Aorta (tissue), 5 donors: ENCODE data around the gene ELMO1. TPM values are rescaled to one million over a fixed set of nuclear protein-coding genes. Genes with fewer than 3 reads are reported as not detected.

Experiments
- ATAC-seq: fragments of 200-7000 bp; cut with Tn5 transposase; one replicate; pipeline ENCODE4 v1.9.1; 2022; ENCODE audit warnings: moderate library complexity; ENCODE audit not compliant: low FRiP score
- DNase-seq, 2 donors: peaks; one replicate each; pipeline ENCODE4 v3.0.0-alpha.2; 2020
- H3K27ac ChIP-seq, 2 donors: one replicate each; pipeline ENCODE4 v1.5.1; 2013; ENCODE audit warnings: low read length in 2 of 2, mild to moderate bottlenecking in 2 of 2, moderate library complexity in 2 of 2, control low read depth in 1 of 2, inconsistent platforms in 1 of 2, low read depth in 1 of 2
- H3K27me3 ChIP-seq, 2 donors: one replicate each; pipeline ENCODE4 v1.6.1; 2013; ENCODE audit warnings: control low read depth in 1 of 2, low read length in 1 of 2, mild to moderate bottlenecking in 1 of 2, moderate library complexity in 1 of 2; ENCODE audit not compliant: insufficient read depth in 2 of 2, control insufficient read depth in 1 of 2
- H3K36me3 ChIP-seq, 2 donors: one replicate each; pipeline ENCODE4 v1.6.1; 2013; ENCODE audit warnings: control low read depth in 1 of 2, low read length in 1 of 2, mild to moderate bottlenecking in 1 of 2; ENCODE audit not compliant: insufficient read depth in 2 of 2, control insufficient read depth in 1 of 2
- H3K4me1 ChIP-seq, 2 donors: one replicate each; pipeline ENCODE4 v1.6.1; 2013; ENCODE audit warnings: low read length in 2 of 2, control low read depth in 1 of 2, mild to moderate bottlenecking in 1 of 2, moderate library complexity in 1 of 2; ENCODE audit not compliant: insufficient read depth in 2 of 2, control insufficient read depth in 1 of 2
- H3K4me3 ChIP-seq, 2 donors: one replicate each; pipeline ENCODE4 v1.5.1; 2013; ENCODE audit warnings: low read length in 2 of 2, control low read depth in 1 of 2, mild to moderate bottlenecking in 1 of 2
- H3K9me3 ChIP-seq: one replicate; pipeline ENCODE4 v1.6.1; 2013; ENCODE audit warnings: mild to moderate bottlenecking, low read length; ENCODE audit not compliant: control insufficient read depth
- WGBS, 2 donors: extraction: QIAGEN DNeasy Blood & Tissue Kit; methylation state at CpG; one replicate each; pipeline ENCODE4 v1.1.7; 2013; 5-methylcytosine and 5-hydroxymethylcytosine counted together
- intact Hi-C, 2 donors: fragments of 100-400 bp; cut with DNase I; formaldehyde crosslinking; loops; one replicate each; pipeline versions ENCODE4 v1.14.2 to v1.15.0; 2022
- polyA plus RNA-seq, 2 donors: library from polyadenylated mRNA; stranded (reverse); fragments of 200-250 nt; gene quantifications; one replicate each; pipeline ENCODE4 v1.2.3, GENCODE V29; 2013
- total RNA-seq, 2 donors: library from RNA; stranded (reverse); fragmentation: NEBNext Ultra II Directional; extraction: Animal tissue kit (Norgen Biotek cat#: 25700); gene quantifications; one replicate each; pipeline ENCODE4 v1.2.1, GENCODE V29; 2021
- donor health status: healthy with polysubstance abuse.
- donor health status: Bipolar disorder and iron deficiency.
- donor health status: DM: no; HTN: no; CAD: no.
- donor health status: DM: no; HTN: no; CAD: no.
- donor health status: DM: yes; HTN: yes; CAD: no.

Gene ELMO1
- total and polyA plus RNA-seq, 4 donors, result 1.8 to 86.9 (median 24.8) TPM

DNA sequence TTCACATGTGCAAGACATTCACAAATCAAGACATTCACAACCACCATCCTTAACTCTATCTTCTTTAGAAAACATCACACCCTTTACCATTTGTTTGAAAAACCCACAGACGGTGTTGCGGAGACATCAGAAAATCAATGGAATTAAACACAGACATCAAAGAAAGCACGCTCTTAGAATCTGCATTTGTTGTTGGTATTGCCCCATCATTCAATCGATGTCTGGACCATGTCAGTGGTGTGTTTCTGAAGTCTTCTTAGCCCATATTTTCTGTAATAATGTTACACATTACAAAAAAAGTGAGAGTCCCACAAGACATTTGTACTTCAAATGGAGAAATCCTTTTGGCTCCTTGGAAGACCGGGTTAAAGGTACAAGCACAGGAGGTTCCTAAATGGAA is 550.5 kb downstream of the ELMO1 start:
- intact Hi-C loops, result no loop called here
- Histone ChIP-seq H3K27ac (no peak overlapping the region), H3K4me3 (no peak overlapping the region), H3K27me3 (no peaks in the 10 kb centered on the region), H3K9me3 (no peaks in the 10 kb centered on the region), H3K36me3 (no peaks in the 10 kb centered on the region), H3K4me1 (no peaks in the 10 kb centered on the region)
- 94 to 95% methylated on average over 5 of the region's 5 CpGs for WGBS, 2 donors
- ATAC-seq (no peak), DNase-seq (no peak)

DNA sequence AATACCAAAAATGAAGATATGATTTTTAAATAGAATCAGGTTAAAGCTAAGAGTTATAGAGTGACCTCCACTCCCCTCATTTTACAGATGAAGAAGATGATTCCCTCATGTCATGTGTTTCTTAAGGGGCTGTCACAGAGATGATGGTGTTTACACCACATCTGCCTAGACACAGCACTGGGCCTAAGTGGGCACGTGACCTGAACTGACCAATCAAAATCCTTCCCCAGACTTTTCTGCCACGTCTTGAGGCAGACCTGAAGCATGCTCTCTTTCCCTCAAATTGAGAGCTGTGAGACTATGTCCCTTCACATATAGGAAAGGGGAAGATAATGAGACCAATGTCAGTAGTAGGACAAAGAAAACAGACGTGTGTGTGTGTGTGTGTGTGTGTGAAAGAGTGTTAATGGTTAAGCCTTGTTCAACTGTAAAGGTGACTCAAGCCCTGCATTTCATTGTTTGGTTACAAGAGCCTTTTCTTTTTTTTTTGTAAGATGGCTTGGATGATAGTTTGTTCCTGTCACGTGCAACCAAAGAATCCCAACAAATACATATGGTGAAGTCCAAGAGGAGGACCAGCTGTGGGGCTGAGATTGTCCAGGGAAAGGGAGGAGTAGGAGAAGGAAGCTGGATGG is 551.6 kb downstream of the ELMO1 start:
- 70 to 75% methylated on average over 4 of the region's 4 CpGs for WGBS, 2 donors
- Histone ChIP-seq H3K36me3 (no peaks in the 10 kb centered on the region), H3K9me3 (no peaks in the 10 kb centered on the region), H3K27me3 (no peaks in the 10 kb centered on the region), H3K4me3 (no peak overlapping the region), H3K27ac (no peak overlapping the region), H3K4me1 (no peaks in the 10 kb centered on the region)
- intact Hi-C loops, result no loop called here
- DNase-seq (no peak), ATAC-seq (no peak)

DNA sequence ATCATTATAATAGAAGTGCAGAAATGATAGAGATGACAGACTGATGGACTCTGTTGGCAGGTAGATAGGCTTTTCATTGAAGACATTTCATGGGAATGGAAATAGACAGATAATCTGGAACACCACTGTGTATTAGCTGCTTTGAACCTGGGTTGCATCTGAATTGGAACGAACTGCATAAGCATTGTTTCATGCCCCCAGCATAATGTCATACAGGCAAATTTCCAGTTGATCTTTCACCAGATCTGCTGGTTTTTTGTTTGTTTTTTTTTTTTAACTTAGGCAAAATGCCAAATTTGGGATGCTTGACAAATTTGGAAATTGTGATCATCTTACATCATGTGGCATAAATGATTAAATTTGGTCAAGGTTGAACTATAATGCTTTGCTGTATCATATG is 552.2 kb downstream of the ELMO1 start:
- intact Hi-C loops, result no loop called here
- Histone ChIP-seq H3K36me3 (no peaks in the 10 kb centered on the region), H3K4me1 (no peaks in the 10 kb centered on the region), H3K27me3 (no peaks in the 10 kb centered on the region), H3K4me3 (no peak overlapping the region), H3K27ac (no peak overlapping the region), H3K9me3 (no peaks in the 10 kb centered on the region)
- DNase-seq (no peak), ATAC-seq (no peak)
- 59 to 65% methylated on average over 1 of the region's 1 CpG for WGBS, 2 donors

DNA sequence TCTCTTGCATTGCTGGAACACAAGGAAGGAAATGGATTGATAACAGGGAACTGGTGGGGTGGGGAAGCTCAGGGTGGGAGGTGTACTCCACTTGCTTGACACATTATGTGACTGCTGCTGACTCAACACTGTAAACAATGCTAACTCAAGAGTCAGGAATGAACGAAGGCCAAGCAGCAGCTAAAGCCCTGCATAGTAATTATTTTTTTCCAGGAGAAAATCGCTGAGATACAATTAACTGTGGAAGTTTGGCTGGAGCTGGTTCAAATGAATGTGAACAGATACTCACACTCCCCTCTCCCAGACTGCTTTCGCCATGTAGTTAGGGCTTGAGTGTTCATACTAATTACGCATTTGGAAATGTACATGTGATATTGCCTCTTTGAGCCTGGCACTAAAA is 553.5 kb downstream of the ELMO1 start:
- intact Hi-C loops, result no loop called here
- Histone ChIP-seq H3K4me3 (no peak overlapping the region), H3K36me3 (no peaks in the 10 kb centered on the region), H3K27ac (no peak overlapping the region), H3K9me3 (no peaks in the 10 kb centered on the region), H3K27me3 (peaks cover 0 to 1% of the 10 kb centered on the region in 2 donors), H3K4me1 (no peaks in the 10 kb centered on the region)
- WGBS, 2 donors, result 90 to 92% methylated on average over 4 of the region's 4 CpGs
- no peak for DNase-seq
- no peak for ATAC-seq

DNA sequence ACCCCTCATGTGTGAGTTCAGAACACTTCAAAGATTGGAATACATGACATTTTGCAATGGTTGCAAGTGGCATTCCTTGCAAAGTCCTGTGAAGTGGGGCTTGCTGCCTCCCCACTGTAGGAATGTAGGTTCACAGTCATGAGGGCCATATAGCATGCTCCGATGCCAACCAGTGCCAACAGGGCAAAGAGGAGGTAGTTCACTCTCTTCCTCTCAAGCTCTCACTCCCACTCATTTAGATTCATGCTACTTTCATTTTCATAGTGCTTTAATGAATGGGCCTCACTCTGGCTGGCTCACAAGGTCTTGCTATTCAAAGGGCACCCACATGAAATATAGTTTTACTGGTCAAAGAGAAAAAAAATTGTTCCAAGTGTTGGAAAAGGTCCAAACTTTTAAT is 554.5 kb downstream of the ELMO1 start:
- intact Hi-C loops, result no loop called here
- H3K9me3 ChIP-seq, result no peaks in the 10 kb centered on the region
- peaks cover 0 to 1% of the 10 kb centered on the region in 2 donors for H3K27me3 ChIP-seq
- H3K27ac ChIP-seq, result no peak overlapping the region
- ATAC-seq, result no peak
- H3K4me1 ChIP-seq, result no peaks in the 10 kb centered on the region
- WGBS, 2 donors, result 79 to 81% methylated on average over 1 of the region's 1 CpG
- no peaks in the 10 kb centered on the region for H3K36me3 ChIP-seq
- no peak for DNase-seq
- no peak overlapping the region for H3K4me3 ChIP-seq

DNA sequence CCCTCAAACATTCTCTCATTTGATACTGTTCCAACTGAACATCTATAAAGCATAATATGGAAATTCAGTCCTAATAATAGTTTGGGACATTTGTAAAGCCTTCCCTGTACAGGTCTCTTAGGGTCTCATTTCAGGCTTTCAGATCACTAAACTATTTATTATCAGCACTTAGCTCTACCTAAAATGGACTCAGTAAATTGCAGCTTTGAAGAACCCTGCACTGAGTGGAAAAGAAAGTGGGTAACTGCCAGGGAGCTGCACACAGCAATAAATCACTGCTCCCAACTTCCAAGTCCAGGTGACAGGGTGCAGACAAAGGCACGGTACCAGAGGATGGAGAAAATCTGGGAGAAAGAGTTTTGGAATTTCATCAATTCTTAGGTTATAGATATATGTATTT is 559.5 kb downstream of the ELMO1 start:
- Histone ChIP-seq H3K27me3 (peaks cover 0 to 1% of the 10 kb centered on the region in 2 donors), H3K4me1 (no peaks in the 10 kb centered on the region), H3K4me3 (no peak overlapping the region), H3K27ac (no peak overlapping the region), H3K36me3 (no peaks in the 10 kb centered on the region), H3K9me3 (no peaks in the 10 kb centered on the region)
- intact Hi-C loops, result no loop called here
- 53 to 63% methylated on average over 1 of the region's 1 CpG for WGBS, 2 donors
- ATAC-seq (no peak), DNase-seq (no peak)

DNA sequence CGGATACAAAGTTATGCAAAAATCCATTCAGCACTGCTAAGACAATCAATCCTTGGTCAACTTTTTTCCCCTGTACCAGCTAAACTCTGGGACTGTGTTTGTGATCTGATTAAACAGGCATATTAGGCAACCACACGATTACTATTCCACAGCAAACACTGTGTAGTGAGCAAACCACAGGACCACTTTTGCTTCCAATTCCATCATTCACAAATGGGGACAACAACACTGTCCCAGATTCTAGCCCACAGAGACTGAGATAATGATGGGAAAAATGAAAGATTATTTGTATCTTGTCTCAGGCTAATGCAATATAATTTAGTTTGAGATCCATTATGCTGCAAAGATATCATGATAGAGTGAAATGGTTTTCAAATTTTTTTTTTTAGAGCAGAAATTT is 560.7 kb downstream of the ELMO1 start:
- WGBS, 2 donors, result 62 to 66% methylated on average over 2 of the region's 2 CpGs
- DNase-seq (no peak), ATAC-seq (no peak)
- Histone ChIP-seq H3K27me3 (peaks cover 0 to 1% of the 10 kb centered on the region in 2 donors), H3K36me3 (no peaks in the 10 kb centered on the region), H3K4me3 (no peak overlapping the region), H3K4me1 (no peaks in the 10 kb centered on the region), H3K27ac (no peak overlapping the region), H3K9me3 (no peaks in the 10 kb centered on the region)
- intact Hi-C loops, result no loop called here

DNA sequence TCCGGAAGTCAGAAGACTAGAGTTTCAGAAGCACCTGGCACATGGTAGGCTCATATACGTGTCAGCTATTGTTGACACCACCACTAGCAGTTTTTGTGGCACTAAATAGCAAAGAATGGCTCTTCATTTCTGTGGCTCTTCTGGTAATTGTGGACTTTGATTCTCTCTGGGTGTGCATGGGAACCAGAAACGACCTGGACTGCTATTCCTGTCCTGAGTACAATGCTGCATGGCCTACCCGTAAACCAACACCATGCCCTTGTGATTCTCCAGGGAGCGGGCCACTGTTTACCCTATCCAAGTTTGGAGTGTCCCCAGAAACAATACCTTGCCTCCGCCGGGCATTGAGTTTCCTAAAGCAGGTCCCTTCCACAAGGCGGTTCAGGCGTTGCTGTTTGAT is 561.4 kb downstream of the ELMO1 start:
- WGBS, 2 donors, result 74 to 79% methylated on average over 9 of the region's 9 CpGs
- ATAC-seq (no peak), DNase-seq (no peak)
- no peaks in the 10 kb centered on the region for H3K9me3 ChIP-seq
- no peak overlapping the region for H3K27ac ChIP-seq
- H3K4me3 ChIP-seq, result no peak overlapping the region
- intact Hi-C loops, result no loop called here
- no peaks in the 10 kb centered on the region for H3K4me1 ChIP-seq
- H3K36me3 ChIP-seq, result no peaks in the 10 kb centered on the region
- peaks cover 0 to 1% of the 10 kb centered on the region in 2 donors for H3K27me3 ChIP-seq

DNA sequence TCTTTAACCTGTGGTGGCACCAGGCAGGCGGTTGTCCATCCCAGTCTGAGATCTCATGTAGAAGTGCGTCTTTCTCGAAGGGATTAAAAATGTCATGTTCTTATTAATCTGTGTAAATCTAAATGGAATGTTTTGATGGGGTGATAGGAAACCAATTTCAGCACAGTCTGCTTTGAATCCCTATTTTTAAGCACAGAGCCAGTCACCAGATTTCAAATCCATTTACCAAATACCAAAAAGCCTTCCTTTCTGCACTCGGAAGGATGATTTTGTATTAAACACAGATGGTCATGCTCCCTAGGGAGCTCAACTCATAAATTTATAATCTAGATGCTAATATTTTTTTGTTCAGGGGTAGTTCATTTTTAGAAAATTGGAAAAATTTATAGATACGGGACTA is 563.8 kb downstream of the ELMO1 start:
- H3K27ac ChIP-seq, result no peak overlapping the region
- intact Hi-C loops, result no loop called here
- H3K9me3 ChIP-seq, result no peaks in the 10 kb centered on the region
- ATAC-seq (no peak), DNase-seq (no peak)
- H3K4me3 ChIP-seq, result no peak overlapping the region
- no peaks in the 10 kb centered on the region for H3K36me3 ChIP-seq
- WGBS, 2 donors, result 73 to 76% methylated on average over 5 of the region's 5 CpGs
- H3K27me3 ChIP-seq, result no peaks in the 10 kb centered on the region
- H3K4me1 ChIP-seq, result no peaks in the 10 kb centered on the region
